ENCODE results near the gene SLC2A11.
"Not testable (repeated sequence)": the region's sequence is repeated elsewhere in the genome, so short reads cannot be mapped to it uniquely, and the experiment has no call there.

Gene SLC2A11

DNA sequence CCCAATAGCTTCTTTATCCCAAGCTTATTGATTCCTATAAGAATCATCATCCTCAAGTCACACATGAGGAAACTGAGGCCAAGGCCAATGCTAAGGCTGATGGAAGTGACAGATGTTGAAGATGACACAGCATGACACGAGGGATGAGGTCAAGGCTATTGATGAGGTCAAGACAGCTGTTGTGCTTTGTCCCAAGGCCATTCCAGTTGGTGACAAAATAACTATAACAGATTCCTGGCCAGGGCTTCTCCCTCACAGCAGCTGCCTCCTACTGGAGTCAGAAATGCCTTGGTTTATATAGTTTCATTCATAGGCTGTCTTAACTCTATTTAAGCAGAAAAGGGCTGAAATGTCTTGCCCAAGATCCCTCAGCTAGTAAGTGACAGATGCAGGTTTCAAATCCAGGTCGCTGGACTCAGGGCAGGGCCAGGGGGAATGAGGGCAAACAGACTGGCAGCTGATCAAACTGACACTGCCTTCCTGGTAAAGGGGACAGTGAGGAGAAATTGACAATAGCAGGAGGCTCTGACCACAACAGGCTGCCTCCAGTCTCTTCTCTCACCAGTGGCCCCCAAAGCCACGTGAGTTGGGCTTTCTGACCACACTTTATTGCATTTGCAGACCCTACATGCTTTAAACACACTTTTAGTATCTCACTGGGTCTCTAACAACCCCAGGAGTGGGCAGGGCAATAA lies 53.0 kb downstream of the SLC2A11 start:
- FAIRE-seq, result no peak

DNA sequence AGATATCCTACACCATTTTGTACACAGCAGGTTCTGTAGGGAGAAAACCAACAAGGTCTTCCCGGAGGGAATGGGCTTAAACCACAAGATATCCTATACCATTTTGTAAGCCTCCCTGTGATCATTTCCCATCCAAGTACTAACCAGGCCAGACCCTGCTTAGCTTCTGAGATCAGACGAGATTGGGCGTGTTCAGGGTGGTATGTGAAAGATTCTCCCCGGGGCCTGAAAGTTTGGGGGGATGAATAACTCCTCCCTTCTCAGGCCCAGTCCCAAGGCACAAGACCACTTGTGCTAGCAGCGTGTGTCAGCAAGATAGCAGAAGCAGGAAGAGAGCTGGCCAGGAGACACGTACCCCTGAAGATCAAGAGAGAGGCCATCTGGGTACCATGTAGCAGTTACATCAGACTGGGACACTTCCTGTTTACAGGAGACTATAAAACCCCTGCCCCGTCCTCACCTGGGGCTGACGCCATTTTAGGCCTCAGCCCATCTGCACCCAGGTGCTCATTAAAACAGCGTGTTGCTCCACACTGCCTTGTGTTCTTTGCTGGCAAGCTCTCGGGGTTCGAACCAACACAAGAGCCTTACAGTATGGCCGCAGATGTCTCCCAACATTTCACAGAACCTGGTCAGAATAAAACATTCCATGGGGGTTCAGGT lies 53.8 kb downstream of the SLC2A11 start:
- no peak for FAIRE-seq

DNA sequence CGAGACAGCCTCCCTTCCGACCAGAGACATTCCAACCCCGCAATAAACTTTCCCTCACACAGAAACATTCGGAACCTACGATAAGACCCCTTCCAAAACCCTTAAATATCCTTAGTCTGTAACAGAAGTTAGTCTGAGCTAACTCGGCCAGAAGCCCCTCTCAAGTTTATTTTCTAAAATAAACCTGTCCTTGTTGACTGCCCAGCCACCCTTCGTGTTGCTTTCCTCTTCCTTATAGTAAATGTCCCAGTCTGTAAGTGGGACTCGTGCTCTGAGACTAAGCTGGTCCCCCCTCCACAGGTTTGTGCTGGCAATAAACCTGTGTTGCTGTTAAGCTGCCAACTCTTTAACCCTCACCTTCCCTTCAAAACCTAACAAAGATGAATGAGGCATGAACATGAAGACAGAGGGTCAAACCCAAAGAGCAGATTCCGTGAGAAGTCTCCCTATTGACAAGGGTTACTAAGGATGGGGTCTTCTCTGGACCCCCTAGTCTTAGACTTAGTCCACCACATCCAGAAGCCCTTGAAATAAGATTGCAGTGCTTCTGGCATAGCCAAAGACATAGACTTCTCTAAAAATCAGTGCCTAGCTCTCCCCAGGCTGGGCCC lies 54.7 kb downstream of the SLC2A11 start:
- FAIRE-seq, result no peak

DNA sequence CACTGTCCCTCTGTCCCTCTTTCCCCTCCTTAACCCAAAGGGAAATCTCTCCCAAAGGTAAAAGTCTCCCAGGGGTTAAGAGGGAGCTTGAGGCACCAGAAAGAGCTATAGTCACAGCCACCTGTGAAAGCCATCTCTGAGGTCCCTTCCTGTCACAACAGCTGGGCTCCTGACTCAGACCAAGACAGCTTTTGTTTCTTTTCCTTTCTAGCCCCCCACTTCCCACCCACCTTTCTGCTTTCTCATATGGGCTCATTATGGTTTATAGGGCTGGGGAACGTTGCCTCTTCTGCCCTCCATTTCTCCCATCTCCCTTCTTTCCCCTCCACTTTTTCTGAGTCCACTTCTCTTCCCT lies 55.6 kb downstream of the SLC2A11 start:
- no peak for FAIRE-seq

DNA sequence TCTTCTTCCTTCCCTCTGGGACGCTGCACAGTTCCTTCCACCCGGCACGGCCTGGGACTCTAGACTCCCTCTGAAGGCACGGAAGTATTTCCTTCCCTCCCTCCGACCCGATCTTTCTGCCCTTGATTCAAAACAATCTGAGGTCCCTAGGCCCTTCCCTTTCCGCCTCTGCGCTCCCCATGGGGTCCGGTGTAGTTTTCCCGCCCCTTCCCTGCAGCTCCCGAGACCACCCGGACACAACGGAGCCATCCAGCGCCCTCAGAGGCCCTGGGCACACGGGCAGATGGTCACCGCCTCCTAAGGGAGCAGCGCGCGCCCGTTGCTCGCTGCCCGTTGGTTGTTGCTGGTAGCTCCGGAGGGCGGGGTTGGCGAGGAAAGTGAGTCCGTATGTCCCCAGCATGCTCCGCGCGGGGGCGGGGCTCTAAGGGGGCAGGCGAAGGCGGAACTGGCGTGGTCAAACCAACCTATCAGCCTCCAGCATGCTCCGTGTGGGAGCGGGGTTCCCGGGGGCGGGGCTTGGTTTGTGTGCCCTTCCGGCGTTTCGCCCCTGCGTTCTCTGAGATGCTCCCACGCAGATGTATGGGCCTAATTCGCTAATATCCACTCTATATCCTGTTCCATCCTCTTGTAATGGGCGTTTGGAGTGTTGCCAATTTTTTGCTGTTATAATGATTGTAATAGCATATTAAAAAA lies 56.1 kb downstream of the SLC2A11 start:
- no peak for FAIRE-seq

DNA sequence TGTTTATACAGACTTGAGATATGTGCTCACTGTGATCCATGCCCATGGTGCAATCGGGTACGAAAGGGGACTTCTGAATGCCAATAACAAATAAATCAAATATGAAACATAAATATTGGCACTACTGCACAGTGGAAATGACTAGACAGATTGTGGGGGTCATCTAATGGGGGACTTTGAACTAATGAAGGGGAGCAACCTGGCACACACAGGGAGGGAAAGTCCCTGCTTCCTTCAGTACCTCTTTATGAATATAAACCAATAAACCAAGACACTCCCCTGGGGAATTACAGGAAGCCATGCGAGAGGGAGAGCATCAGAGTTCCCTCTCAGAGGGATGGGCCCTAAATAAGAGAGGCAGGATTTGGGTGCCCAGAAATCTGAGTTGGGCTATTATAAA lies 57.6 kb downstream of the SLC2A11 start:
- no peak for FAIRE-seq

DNA sequence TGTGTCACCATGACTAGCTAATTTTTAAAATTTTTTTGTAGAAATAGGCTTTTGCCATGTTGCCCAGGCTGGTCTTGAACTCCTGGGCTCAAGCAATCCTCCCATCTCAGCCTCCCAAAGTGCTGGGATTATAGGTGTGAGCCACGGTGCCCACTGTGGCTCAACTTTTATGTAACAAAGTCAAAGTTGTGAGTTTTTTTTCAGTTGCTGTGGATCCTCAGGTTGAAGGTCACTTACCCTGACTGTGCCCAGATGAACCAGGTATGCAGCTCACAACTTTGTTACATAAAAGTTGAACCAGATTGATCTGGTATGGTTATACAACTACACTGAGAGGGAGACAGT lies 62.6 kb downstream of the SLC2A11 start:
- FAIRE-seq, result not testable (repeated sequence)

DNA sequence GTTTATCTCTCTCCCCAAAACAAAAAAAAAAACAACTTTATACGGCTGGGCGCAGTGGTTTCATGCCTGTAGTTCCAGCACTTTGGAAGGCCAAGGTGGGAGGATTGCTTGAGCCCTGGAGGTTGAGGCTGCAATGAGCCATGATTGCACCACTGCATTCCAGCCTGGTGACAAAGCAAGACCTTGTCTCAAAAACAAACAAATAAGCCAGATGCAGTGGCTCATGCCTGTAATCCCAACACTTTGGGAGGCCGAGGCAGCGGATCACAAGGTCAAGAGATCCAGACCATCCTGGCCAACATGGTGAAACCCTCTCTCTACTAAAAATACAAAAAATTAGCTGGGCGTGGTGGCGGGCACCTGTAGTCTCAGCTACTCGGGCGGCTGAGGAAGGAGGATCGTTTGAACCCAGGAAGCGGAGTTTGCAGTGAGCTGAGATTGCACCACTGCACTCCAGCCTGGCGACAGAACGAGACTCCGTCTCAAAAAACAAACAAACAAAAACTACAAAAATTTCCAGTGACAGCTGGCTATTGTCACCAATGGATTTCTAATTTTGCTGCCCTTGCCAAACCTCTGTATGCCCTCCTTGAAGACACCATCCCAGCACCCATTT lies 64.0 kb downstream of the SLC2A11 start:
- FAIRE-seq, result not testable (repeated sequence)

DNA sequence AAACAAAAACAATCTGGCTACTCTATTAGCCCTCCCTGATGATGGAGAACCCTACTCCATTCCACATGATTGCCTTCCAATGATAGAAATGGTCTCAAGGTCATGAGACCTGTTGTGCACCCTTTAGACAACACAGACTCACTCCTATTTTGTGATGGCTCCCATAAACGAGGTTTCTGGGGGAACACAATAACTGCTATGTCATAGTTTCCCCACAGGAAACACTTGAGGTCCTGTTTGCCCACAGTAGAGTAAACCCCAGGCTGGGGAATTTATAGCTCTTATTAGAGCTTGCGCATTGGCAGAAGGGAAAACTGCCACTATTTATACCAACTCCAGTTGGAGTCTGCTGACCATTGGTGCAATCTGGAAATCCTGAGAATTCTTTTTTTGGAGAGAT lies 65.2 kb downstream of the SLC2A11 start:
- no peak for FAIRE-seq

DNA sequence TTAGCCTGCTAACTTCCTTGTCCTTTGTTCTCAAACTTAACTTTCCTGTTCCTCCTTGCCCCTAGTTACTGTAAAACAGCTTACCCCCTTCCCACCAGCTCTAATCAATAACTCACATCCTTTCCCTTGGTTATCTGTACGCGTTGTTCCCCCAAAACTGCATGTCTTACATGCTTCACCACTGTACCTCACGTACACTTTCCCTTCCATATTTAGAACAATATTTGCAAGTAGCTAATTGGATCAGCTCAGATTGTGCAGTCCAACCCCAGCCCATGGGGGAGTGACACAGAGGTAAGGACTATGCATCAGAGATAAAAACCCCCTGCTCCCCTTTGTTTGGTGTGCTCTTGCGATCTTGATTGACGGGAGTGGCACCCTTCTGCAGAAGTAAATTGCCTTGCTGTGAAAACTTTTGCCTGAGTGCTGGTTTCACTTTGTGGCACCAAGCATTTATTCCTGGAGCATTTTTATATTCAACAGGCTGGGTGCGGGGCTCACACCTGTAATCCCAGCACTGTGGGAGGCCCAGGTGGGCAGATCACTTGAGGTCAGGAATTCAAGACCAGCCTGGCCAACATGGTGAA lies 67.4 kb downstream of the SLC2A11 start:
- FAIRE-seq, result no peak

DNA sequence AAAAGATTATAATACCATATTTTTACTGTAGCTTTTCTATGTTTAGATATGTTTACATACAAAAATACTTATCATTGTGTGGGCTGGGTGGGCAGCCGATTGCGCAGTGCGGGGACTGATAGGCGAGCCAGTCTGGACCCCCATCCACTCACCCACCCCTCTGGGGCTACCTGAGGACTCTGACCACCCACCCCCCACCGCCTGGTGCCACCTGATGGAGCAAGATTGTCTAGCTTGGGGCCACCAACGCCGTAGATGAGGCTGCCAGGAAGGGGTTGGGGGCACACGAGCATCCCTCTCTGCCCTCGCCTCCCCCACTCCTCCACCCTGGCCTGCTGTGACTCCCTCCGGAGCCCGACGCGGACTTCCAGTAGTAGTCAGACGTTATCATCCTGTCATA lies 68.9 kb downstream of the SLC2A11 start:
- FAIRE-seq, result no peak
